Neural progenitor cell (in vitro differentiated cells): ENCODE measurements around the gene DNPH1.

ENCODE experiments used
- EZH2 ChIP-seq: fragments of 200-600 bp; sonication (generic); IDR thresholded peaks from 2 replicates; pipeline ENCODE4 v1.6.1; 2017; ENCODE audit warnings: antibody characterized with exemption, mild to moderate bottlenecking, moderate library complexity
- TF ChIP-seq, protein P1 (sequence below): fragments of 200-600 bp; sonication (generic); IDR thresholded peaks from 2 replicates; pipeline ENCODE4 v1.5.1; 2017; ENCODE audit warnings: antibody characterized with exemption, mild to moderate bottlenecking

DNA sequence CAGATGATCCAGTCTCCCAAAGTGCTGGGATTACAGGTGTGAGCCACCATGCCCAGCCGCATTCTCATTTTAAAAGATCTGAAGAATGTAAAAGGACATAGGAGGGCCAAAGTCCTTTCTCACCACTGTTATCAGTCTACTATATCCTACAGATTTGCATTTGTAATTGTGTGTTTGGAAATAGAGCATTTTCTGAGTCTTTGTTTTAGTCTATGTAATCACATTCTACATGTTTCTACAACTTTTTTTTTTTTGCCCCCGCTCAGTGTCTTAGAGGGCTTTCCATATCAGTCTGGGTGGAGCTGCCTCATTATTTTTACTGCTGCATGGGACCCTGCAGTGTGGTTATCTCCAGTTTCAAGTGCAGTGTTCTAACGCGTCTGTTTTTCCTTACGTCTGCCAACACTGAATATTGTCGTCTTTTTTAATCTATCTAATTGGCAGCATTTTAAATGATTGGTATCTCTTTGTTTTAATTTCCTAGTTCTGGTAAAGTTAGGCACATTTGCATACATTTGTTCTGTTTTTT is 39.4 kb downstream of the DNPH1 start:
- TF ChIP-seq, protein P1, sequence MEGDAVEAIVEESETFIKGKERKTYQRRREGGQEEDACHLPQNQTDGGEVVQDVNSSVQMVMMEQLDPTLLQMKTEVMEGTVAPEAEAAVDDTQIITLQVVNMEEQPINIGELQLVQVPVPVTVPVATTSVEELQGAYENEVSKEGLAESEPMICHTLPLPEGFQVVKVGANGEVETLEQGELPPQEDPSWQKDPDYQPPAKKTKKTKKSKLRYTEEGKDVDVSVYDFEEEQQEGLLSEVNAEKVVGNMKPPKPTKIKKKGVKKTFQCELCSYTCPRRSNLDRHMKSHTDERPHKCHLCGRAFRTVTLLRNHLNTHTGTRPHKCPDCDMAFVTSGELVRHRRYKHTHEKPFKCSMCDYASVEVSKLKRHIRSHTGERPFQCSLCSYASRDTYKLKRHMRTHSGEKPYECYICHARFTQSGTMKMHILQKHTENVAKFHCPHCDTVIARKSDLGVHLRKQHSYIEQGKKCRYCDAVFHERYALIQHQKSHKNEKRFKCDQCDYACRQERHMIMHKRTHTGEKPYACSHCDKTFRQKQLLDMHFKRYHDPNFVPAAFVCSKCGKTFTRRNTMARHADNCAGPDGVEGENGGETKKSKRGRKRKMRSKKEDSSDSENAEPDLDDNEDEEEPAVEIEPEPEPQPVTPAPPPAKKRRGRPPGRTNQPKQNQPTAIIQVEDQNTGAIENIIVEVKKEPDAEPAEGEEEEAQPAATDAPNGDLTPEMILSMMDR: no peak
- no peak for TF ChIP-seq EZH2
